HepG2 (cell line): ENCODE data around the gene APOM. TPM values are rescaled to one million over a fixed set of nuclear protein-coding genes. Genes with fewer than 3 reads are reported as not detected.

Experiments used
- CCDC6 ChIP-seq: sonication (generic); formaldehyde crosslinking; IDR thresholded peaks from 2 replicates; pipeline ENCODE4 v1.8.1; 2022; ENCODE audit warnings: mild to moderate bottlenecking, missing genetic modification reagents, moderate library complexity
- FOXA3 ChIP-seq: IDR thresholded peaks from 2 replicates; pipeline ENCODE4 v1.6.1; 2016; ENCODE audit warnings: missing genetic modification reagents, missing compliant biosample characterization
- HCFC1 ChIP-seq: fragments of 150-350 bp; IDR thresholded peaks from 2 replicates; pipeline ENCODE4 v1.6.1; 2014; ENCODE audit warnings: low read depth, low read length
- KDM2A ChIP-seq: sonication (generic); formaldehyde crosslinking; IDR thresholded peaks from 2 replicates; pipeline ENCODE4 v1.4.0; 2020; ENCODE audit warnings: low read depth, missing genetic modification reagents, borderline replicate concordance
- MAF1 ChIP-seq: sonication (generic); formaldehyde crosslinking; IDR thresholded peaks from 2 replicates; pipeline ENCODE4 v1.5.0; 2020; ENCODE audit warnings: missing genetic modification reagents, borderline replicate concordance
- RELA ChIP-seq: sonication (generic); formaldehyde crosslinking; IDR thresholded peaks from 2 replicates; pipeline ENCODE4 v1.4.0; 2020; ENCODE audit warnings: missing genetic modification reagents
- ZNF136 ChIP-seq: sonication (generic); formaldehyde crosslinking; IDR thresholded peaks from 2 replicates; pipeline ENCODE4 v1.8.1; 2022; ENCODE audit warnings: low read depth, mild to moderate bottlenecking, moderate library complexity, missing genetic modification reagents
- ZNF232 ChIP-seq: sonication (generic); formaldehyde crosslinking; IDR thresholded peaks from 2 replicates; pipeline ENCODE4 v1.4.0; 2020; ENCODE audit warnings: missing genetic modification reagents, borderline replicate concordance
- ZNF652 ChIP-seq: IDR thresholded peaks from 2 replicates; pipeline ENCODE4 v1.6.1; 2016; ENCODE audit warnings: low read depth, borderline replicate concordance
- polyA plus RNA-seq, 8 experiments: library from polyadenylated mRNA; depleted of rRNA in 3 of 8; stranded (reverse) in 7 of 8; unstranded in 1 of 8; fragments of >200 nt; fragmentation: Illumina TruSeq in 4 of 8; extraction: Trizol in 4 of 8; gene quantifications; 2 replicates each; pipeline versions ENCODE4 v1.2.1 to v1.2.3, GENCODE V29; 2011 to 2016; ENCODE audit warnings: low read depth in 4 of 8, missing spikeins in 1 of 8, mixed read lengths in 1 of 8; ENCODE audit not compliant: insufficient read depth in 1 of 8
- total RNA-seq, 5 experiments: library from RNA; depleted of rRNA; stranded (reverse); fragments of >200 nt; fragmentation: Illumina TruSeq; extraction: Trizol; gene quantifications; 2 replicates each; pipeline ENCODE4 v1.2.3, GENCODE V29; 2016; ENCODE audit warnings: low read depth in 1 of 5
- TF ChIP-seq, protein P1 (sequence below), 2 experiments: fragments of 450-650 bp in 1 of 2; sonication (generic) in 1 of 2; formaldehyde crosslinking in 1 of 2; IDR thresholded peaks; 2 replicates each; pipeline versions ENCODE4 v1.6.1 to v1.8.0; 2016 to 2022; ENCODE audit warnings: antibody characterized with exemption in 1 of 2, mild to moderate bottlenecking in 1 of 2, missing genetic modification reagents in 1 of 2
- TF ChIP-seq, protein P2 (sequence below): sonication (generic); formaldehyde crosslinking; IDR thresholded peaks from 2 replicates; pipeline ENCODE4 v1.8.1; 2022; ENCODE audit warnings: mild to moderate bottlenecking, missing genetic modification reagents
- TF ChIP-seq, protein P3 (sequence below): sonication (generic); formaldehyde crosslinking; IDR thresholded peaks from 2 replicates; pipeline ENCODE4 v1.5.0; 2020; ENCODE audit warnings: missing genetic modification reagents
- TF ChIP-seq, protein P4 (sequence below): sonication (generic); formaldehyde crosslinking; IDR thresholded peaks from 2 replicates; pipeline ENCODE4 v1.4.0; 2020; ENCODE audit warnings: missing genetic modification reagents, mild to moderate bottlenecking, borderline replicate concordance

The APOM gene
- total and polyA plus RNA-seq, 2 of the 13 experiments (the other 11 are each of a cell fraction or from before 2014, with no cell fraction given): 98.2 to 1,140 TPM

DNA sequence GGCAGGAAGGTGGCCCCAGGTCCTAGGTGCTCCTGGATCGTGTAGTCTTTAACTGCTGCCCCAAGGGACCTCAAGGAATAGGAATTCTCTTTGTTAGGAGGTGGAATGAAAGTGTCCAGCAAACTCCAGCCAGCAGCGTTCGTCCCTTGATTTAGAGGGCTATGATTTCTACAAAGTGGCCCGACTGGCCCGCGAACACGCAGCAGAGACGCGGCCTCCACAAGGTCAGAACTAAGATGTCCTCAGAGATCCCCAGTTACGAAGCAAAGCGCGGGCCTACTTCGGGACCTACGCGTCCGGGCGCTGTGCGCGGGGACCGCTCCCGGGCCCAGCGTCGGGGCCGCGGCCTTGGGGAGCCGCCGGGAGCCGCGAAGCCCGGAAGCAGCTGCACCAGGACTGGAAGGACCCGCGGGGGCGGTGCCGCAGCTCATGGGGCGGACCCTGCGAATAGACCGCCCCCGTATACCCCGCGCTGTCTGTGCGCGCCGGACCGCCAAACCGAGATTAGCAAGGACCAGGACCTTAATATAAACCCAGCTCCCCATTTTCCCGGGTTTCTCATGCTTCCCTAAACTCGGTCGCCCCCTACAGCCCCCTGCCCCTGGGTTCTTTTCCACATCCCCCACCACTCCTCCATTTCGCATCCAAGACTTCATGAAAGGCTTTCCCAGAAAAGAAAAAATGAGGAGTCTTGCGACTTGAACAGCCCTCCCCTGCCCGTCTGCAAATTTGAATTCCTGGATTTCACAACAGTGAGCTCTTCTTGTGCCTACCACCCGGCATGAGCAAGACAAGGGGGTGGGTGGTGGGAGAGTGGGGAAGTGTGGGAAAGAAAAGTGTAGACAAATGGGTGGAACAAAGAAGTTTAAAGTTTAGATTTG is 4.9 kb downstream of the APOM start, which contains the start of gene C6orf47 (continued):
- TF ChIP-seq KDM2A (CRISPR knock-in tag) (peak; percentile 100), HCFC1 (no peak; the same call in 1 of the 2 replicates), CCDC6 (CRISPR knock-in tag) (peak; percentile 97), FOXA3 (CRISPR knock-in tag) (peak; percentile 63), ZNF232 (CRISPR knock-in tag) (peak; percentile 90; the same call in 1 of the 2 replicates), RELA (CRISPR knock-in tag) (peak; percentile 71; the same call in 1 of the 2 replicates), ZNF652 (CRISPR knock-in tag) (no peak), ZNF136 (CRISPR knock-in tag) (no peak; the same call in 1 of the 2 replicates), MAF1 (CRISPR knock-in tag) (peak; percentile 72)
- TF ChIP-seq, protein P1, sequence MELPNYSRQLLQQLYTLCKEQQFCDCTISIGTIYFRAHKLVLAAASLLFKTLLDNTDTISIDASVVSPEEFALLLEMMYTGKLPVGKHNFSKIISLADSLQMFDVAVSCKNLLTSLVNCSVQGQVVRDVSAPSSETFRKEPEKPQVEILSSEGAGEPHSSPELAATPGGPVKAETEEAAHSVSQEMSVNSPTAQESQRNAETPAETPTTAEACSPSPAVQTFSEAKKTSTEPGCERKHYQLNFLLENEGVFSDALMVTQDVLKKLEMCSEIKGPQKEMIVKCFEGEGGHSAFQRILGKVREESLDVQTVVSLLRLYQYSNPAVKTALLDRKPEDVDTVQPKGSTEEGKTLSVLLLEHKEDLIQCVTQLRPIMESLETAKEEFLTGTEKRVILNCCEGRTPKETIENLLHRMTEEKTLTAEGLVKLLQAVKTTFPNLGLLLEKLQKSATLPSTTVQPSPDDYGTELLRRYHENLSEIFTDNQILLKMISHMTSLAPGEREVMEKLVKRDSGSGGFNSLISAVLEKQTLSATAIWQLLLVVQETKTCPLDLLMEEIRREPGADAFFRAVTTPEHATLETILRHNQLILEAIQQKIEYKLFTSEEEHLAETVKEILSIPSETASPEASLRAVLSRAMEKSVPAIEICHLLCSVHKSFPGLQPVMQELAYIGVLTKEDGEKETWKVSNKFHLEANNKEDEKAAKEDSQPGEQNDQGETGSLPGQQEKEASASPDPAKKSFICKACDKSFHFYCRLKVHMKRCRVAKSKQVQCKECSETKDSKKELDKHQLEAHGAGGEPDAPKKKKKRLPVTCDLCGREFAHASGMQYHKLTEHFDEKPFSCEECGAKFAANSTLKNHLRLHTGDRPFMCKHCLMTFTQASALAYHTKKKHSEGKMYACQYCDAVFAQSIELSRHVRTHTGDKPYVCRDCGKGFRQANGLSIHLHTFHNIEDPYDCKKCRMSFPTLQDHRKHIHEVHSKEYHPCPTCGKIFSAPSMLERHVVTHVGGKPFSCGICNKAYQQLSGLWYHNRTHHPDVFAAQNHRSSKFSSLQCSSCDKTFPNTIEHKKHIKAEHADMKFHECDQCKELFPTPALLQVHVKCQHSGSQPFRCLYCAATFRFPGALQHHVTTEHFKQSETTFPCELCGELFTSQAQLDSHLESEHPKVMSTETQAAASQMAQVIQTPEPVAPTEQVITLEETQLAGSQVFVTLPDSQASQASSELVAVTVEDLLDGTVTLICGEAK (IDR thresholded peaks at IDR 0.05): no peak
- TF ChIP-seq, protein P1 (CRISPR knock-in tag; IDR thresholded peaks at IDR 0.05): peak; percentile 84
- TF ChIP-seq, protein P2, sequence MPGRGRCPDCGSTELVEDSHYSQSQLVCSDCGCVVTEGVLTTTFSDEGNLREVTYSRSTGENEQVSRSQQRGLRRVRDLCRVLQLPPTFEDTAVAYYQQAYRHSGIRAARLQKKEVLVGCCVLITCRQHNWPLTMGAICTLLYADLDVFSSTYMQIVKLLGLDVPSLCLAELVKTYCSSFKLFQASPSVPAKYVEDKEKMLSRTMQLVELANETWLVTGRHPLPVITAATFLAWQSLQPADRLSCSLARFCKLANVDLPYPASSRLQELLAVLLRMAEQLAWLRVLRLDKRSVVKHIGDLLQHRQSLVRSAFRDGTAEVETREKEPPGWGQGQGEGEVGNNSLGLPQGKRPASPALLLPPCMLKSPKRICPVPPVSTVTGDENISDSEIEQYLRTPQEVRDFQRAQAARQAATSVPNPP: peak; percentile 88; the same call in 1 of the 2 replicates
- TF ChIP-seq, protein P3, sequence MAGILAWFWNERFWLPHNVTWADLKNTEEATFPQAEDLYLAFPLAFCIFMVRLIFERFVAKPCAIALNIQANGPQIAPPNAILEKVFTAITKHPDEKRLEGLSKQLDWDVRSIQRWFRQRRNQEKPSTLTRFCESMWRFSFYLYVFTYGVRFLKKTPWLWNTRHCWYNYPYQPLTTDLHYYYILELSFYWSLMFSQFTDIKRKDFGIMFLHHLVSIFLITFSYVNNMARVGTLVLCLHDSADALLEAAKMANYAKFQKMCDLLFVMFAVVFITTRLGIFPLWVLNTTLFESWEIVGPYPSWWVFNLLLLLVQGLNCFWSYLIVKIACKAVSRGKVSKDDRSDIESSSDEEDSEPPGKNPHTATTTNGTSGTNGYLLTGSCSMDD (CRISPR knock-in tag): no peak
- TF ChIP-seq, protein P4, sequence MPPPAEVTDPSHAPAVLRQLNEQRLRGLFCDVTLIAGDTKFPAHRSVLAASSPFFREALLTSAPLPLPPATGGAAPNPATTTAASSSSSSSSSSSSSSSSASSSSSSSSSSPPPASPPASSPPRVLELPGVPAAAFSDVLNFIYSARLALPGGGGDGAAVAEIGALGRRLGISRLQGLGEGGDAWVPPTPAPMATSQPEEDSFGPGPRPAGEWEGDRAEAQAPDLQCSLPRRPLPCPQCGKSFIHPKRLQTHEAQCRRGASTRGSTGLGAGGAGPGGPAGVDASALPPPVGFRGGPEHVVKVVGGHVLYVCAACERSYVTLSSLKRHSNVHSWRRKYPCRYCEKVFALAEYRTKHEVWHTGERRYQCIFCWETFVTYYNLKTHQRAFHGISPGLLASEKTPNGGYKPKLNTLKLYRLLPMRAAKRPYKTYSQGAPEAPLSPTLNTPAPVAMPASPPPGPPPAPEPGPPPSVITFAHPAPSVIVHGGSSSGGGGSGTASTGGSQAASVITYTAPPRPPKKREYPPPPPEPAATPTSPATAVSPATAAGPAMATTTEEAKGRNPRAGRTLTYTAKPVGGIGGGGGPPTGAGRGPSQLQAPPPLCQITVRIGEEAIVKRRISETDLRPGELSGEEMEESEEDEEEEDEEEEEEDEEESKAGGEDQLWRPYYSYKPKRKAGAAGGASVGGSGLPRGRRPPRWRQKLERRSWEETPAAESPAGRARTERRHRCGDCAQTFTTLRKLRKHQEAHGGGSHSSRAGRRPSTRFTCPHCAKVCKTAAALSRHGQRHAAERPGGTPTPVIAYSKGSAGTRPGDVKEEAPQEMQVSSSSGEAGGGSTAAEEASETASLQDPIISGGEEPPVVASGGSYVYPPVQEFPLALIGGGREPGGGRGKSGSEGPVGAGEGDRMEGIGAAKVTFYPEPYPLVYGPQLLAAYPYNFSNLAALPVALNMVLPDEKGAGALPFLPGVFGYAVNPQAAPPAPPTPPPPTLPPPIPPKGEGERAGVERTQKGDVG: no peak
